Stimulated activated CD8-positive, alpha-beta memory T cell treated with anti-CD3 and anti-CD28 coated beads, Interleukin-15, amount 100 ng/mL, for 4 hours (primary cell): ENCODE results near the gene GSTA4.
A peak's percentile ranks its signal among the peaks of the same experiment; 100 is the strongest.

Experiments
- DNase-seq, 2 donors: peaks; one replicate each; pipeline ENCODE4 v3.0.0-alpha.2; 2020; ENCODE audit warnings: low read depth in 2 of 2

GSTA4 gene

DNA sequence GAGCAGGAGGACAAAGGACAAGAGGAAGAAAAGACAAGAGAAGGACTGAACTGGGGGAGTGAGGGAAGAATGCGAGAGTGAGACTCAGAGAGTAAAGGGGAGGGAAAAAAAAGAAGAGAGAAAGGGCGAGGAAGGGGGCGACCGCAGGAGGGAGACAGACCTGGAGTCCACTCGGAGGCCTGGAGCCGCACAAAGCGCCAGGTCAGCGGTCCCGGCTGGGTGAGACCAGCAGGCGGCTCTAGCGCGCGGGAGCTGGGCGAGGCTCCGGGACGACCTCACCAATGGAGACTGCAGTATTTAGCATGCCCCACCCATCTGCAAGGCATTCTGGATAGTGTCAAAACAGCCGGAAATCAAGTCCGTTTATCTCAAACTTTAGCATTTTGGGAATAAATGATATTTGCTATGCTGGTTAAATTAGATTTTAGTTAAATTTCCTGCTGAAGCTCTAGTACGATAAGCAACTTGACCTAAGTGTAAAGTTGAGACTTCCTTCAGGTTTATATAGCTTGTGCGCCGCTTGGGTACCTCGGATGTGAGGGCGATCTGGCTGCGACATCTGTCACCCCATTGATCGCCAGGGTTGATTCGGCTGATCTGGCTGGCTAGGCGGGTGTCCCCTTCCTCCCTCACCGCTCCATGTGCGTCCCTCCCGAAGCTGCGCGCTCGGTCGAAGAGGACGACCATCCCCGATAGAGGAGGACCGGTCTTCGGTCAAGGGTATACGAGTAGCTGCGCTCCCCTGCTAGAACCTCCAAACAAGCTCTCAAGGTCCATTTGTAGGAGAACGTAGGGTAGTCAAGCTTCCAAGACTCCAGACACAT lies at the start of gene GSTA4:
Gene GSTA4, minus strand, starts transcription at position 196 of the 824 bp plus-strand sequence. CDS start 1,041 bp downstream, outside the sequence.
- DNase-seq, result peak; percentile 69 to 82

GRCh38 chr6:53044572-53044971 lies 49.5 kb upstream of the GSTA4 start:
- DNase-seq, result no peak

GRCh38 chr6:53044071-53044470 lies 49.0 kb upstream of the GSTA4 start:
- DNase-seq, result no peak

DNA sequence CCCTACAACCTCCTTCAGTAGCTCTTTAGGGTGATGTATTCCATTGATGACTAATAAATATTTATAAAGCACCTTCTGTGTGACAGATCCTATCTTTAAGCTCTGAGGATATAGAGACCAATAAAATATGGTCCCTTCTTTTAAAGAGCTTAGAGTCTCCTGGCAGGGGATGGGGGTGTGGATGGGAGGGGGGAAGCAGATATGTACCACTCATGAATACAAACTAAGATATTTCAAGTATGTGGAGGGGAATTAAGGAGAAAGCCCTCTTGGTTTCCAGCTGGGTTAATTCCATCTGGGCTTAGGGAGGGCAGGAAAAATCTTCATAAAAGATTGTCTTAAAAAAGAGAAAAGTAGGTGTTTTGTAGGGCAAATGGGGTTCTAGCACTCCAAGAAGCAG lies 48.5 kb upstream of the GSTA4 start:
- no peak for DNase-seq

GRCh38 chr6:53042112-53042511 lies 47.0 kb upstream of the GSTA4 start:
- no peak for DNase-seq

DNA sequence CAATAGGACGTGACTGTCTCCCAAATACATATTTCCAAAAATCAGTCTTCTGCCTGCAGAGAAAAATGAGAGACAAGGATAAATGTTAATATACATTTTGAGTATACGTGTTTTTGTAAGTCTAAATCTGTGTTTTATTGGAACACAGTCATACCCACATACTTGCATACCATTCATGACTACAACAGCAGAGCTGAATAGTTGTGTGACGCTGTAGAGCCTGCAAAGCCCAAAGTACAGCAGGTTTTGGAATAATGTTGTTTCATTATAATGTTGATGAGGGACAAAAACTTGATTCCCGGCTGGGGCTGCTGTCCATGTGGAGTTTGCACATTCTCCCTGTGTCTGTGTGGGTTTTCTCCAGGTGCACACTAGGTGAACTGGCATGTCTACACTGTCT lies 46.3 kb upstream of the GSTA4 start:
- no peak for DNase-seq

DNA sequence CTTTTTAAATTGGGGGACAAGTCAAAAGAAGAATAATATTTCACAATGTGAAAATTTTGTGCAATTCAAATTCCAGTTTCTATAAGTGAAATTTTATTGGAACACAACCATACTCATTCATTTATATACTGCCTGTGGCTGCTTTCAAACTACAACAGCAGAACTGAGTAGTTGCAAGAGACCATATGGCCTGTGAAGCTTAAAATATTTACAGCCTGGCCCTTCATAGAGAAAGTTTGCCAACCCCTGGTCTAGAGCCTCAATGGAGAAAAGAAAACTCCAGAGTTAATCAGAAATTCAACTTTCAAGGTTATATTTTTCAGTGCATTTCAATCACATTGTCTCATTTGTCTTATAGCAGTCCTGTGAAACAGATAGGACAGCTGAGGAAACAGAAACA lies 43.5 kb upstream of the GSTA4 start:
- no peak for DNase-seq

- DNase-seq, result no peak
These were observed 43.1 kb upstream of the GSTA4 start for GRCh38 chr6:53038141-53038540.

GRCh38 chr6:53035549-53036213 lies 40.6 kb upstream of the GSTA4 start:
- DNase-seq, result no peak

- DNase-seq, result no peak
These were observed 38.7 kb upstream of the GSTA4 start for GRCh38 chr6:53033764-53034163.

DNA sequence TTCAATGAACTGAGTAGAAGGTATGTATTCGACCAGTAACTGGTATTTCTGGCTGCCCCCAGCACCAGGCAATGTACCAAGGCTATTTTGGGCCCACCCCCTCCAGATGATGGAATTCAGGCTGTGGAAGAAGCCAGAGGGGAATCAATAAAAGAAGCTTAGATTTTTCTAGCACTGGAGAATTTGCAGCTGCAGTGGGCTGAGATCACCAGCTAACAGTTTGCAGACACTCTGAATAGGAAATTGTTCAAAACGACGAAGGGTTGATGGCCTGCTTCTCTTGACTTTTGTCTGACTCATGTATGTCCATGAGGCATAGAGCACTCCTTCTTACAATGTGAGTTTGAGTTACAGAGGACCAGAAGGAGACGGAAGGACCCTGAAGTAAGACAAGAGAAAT lies 37.8 kb upstream of the GSTA4 start:
- no peak for DNase-seq

DNA sequence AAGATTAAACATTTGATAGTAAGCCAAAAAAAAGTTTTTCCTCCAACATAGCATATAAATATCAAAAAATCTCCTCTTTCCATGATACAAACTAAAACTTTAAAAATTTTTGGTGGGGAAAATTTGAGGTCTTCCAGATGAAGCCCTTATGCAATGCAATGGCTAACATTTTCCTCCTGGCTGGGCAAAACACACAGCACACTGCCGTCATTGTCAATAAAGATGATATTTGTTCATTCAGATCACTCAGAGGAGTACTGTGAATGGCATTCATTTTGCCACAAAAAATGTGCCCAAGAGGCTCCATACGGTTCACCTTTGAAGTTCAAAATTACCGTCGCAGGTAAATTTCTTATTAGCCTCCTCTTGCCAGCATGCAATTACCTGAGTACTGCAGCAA lies 36.2 kb upstream of the GSTA4 start:
- DNase-seq, result no peak

DNA sequence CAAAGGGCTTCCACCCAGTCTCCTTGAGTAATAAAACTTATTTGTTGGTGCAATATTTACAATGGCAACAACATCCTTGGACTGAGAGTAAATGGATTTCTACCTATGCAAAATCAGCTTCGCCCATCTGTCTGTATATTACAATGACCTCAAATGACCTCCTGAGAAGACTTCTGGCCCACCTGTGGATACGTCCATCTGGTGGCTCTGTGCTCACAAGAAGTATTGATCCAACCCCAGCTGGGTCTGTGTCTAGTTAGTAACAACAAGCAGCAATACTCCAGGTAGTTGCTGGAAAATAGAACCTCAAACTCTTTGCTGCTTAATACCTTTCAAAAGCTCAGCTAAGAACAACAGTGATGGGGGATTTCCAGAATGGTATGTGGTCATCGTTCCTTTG lies 34.7 kb upstream of the GSTA4 start:
- no peak for DNase-seq

GRCh38 chr6:53029257-53029656 lies 34.2 kb upstream of the GSTA4 start:
- no peak for DNase-seq

DNA sequence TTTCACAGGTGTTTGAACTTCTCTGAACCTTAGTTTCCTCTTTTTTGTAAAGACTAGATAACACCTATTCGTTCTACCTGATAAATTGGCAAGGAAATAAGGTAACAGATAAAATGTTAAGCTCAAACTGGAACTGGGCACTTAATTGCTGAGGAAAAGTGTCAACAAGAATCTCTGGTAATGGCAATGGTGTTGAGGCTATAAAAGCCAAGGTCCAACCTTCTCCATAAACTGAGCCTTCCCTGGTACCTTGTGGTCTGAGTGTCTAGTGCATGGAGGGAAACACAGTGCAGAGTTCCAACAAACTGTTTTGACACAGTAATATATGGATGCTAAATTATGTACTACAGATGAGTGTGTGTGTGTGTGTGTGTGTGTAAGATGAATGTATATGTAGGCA lies 33.4 kb upstream of the GSTA4 start:
- no peak for DNase-seq

DNA sequence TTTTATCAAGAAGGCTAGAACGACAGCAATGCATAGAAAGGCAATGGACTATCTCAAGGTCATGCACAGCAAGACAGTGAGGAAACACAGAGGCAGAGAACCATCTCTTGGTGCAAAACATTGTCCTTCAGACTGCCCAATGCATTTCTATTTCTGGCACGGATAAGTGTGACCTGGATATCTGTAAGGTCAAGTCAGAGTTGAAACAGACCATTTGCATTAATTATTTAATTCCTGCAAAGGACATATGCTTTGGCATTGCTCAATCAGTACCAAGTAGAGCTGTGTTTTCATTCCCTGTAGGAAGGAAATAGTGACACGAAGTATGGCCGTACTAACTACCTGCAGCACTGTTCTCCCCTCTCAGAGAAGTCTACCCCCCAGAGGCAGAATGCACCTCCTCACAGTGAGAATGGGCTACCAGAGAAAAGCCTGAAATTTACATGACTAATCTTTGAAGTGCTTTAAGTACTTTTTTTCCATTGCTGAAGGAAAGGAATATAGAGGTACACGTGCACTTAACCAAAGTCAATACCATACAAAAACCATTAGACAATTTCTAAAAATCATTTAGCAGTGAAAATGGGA lies 32.1 kb upstream of the GSTA4 start:
- no peak for DNase-seq

GRCh38 chr6:53026526-53026925 lies 31.4 kb upstream of the GSTA4 start:
- DNase-seq, result no peak

GRCh38 chr6:53023323-53023722 lies 28.2 kb upstream of the GSTA4 start:
- no peak for DNase-seq

DNA sequence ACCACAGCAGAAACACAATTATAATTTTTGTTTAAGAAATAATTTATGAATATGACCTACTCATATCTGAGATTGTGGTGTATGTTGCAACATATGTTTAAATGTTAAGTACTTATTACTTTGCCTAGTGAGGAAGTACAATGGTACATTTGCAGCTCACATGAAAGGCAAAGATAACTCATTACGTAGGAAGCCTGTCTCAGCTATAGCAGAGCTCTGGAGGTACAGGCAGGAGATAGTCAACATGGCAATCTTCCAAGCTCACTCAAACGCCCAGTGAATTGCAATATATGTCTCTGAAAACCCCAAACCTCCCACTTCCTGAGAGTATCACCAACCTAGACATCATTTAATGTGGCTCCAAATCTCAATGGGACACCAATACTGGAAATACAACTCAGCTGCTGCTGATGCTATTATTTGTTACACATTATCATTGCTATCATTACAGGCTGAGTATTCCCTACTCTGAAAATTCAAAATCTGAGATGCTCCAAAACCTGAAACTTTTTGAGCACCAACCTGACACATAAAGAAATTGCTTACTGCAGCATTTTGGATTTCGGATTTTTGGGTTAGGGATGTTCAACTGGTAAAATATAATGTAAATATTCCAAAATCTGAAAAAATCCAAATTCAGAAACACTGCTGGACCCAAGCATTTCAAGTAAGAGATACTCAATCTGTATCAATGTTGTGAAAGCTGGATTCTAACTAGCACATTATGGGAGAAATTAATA lies 25.1 kb upstream of the GSTA4 start:
- DNase-seq, result no peak

DNA sequence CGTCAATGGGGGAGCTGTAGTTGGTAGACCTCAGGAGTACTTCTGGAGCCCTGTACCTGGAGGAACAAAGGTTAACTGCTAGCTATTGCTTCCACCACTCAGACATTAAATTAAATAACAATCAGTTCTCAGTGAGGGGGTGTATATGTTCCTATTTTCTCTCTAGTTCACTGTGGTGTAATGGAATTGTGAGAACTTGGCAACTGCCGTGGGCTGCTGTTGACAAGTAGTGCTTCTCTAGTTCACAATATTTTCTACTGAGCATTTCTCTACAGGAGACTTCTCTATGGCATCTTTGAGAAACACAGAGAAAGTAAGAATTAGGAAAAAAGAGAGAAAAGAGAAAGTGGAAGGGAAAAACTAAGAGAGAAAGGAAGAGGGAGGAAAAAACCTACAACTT lies 23.4 kb upstream of the GSTA4 start:
- DNase-seq, result no peak

DNA sequence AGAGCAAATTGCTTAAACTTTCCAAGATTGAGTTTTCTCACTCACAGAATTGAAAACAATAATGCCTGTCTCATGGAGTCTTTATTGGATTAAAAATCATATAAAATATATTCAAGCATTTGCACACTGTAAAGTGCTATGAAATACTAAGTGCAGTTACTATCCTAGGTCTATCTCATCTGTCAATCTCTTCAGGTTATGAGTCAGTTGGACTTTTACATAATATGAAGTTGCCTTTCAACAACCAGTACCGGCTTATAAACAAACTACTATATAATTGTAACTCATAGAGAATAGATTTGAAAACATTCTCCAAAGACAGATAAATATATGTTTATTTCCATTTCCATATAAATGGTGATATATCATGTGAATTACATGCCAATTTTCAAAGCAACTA lies 20.4 kb upstream of the GSTA4 start:
- no peak for DNase-seq

GRCh38 chr6:53014744-53015143 lies 19.7 kb upstream of the GSTA4 start:
- no peak for DNase-seq
